NCI-H2029 treated with DMSO at 0.1 percent for 48 hours (cell line): Measurements from ENCODE around the gene TSR2.
"Not testable (repeated sequence)": the region's sequence is repeated elsewhere in the genome, so short reads cannot be mapped to it uniquely, and the experiment has no call there.

Experiments
- DNase-seq: peaks from one replicate; lab custom pipeline; 2025; lab: John Stamatoyannopoulos, UW

Gene TSR2

GRCh38 chrX:54473993-54474859 is 34.0 kb downstream of the TSR2 start:
- DNase-seq = no peak

GRCh38 chrX:54479136-54480111 is 39.2 kb downstream of the TSR2 start:
- no peak for DNase-seq

GRCh38 chrX:54482839-54483593 is 42.8 kb downstream of the TSR2 start:
- DNase-seq = no peak

- DNase-seq = no peak
These were observed 43.7 kb downstream of the TSR2 start for GRCh38 chrX:54483946-54484345.

- no peak for DNase-seq
These were observed 44.5 kb downstream of the TSR2 start for GRCh38 chrX:54484666-54485065.

GRCh38 chrX:54489819-54490218 is 49.6 kb downstream of the TSR2 start:
- DNase-seq = not testable (repeated sequence)

GRCh38 chrX:54492340-54492739 is 52.1 kb downstream of the TSR2 start:
- no peak for DNase-seq

GRCh38 chrX:54494166-54494988 is 54.2 kb downstream of the TSR2 start:
- no peak for DNase-seq
